ENCODE measurements around the gene PURA.

- TF ChIP-seq CTCF (IDR thresholded peaks at IDR 0.05), result no peak
- TF ChIP-seq POLR2A (IDR thresholded peaks at IDR 0.05), result no peak
- TF ChIP-seq POLR2AphosphoS5 (IDR thresholded peaks at IDR 0.05), result no peak
These were observed 34.6 kb downstream of the PURA start for GRCh38 chr5:140148508-140148907.

Measured in transverse colon (tissue), 4 donors.